ENCODE results near the gene PLCB1.

The PLCB1 gene

GRCh38 chr20:8133310-8133768 lies 1.3 kb downstream of the PLCB1 start:
- no peak for TF ChIP-seq REST (IDR thresholded peaks at IDR 0.05; ENCODE audit: insufficient read depth in 1 of 2, low read depth in 2 of 2, low read length in 2 of 2)

DNA sequence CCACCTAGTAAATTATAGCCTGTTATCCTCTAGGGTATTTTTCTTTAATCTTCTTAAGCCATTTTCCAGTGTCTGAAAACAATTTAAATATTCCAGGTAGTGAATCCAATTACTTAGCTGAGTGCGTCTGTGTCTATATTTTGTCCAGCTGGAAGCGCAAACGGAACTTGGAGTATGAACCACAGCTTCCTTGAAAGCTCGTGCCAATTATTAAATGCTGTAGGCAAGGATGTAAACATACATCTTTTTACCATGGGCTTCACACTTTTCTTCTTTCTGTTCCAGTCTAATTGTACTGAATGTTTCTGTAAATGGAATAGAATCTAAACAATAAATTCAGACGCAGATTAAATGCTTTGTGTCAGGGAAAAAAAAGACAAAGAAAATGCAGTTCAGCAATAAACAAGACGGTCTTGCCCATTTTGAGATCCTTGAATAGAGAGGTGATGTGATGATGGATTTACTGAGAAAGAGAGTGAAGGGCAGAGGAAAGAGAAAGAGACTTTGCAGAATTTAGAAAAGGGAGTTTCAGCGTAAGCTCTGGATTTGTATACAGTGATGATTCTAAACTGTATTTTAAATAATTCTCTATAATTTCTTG lies 1.9 kb downstream of the PLCB1 start:
- TF ChIP-seq POLR2AphosphoS5 (IDR thresholded peaks at IDR 0.05; ENCODE audit: low read depth, low read length) = no peak
- no peak for TF ChIP-seq SIN3A (IDR thresholded peaks at IDR 0.05; ENCODE audit: borderline replicate concordance, insufficient read depth, low read length)
- no peak for TF ChIP-seq REST (IDR thresholded peaks at IDR 0.05; ENCODE audit: insufficient read depth in 1 of 2, low read depth in 2 of 2, low read length in 2 of 2)
- TF ChIP-seq FOXP2 (optimal IDR thresholded peaks at IDR 0.05; ENCODE audit: borderline replicate concordance, extremely low read depth, extremely low read length, insufficient read depth) = no peak
- no peak for TF ChIP-seq TAF1 (IDR thresholded peaks at IDR 0.05; ENCODE audit: borderline replicate concordance, insufficient read depth, low read length)

DNA sequence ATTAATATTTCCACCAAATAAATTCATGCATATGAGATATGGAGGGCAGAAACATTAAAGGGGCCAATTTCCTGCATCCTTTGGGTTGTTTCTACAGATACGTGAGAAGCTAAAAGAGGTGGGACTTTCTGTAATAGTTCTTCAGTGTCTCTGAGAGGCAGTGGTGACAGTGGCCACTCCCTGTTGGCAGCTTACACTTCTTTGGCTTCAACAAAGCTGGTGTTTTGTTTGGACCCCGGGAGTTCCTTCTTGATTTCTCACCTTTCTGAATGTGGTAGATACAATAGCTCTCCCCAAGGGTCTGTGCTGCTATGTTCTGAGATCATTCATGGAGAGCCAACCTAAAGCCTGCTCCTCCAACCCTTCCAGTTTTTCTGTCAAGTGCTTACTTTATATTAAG lies 7.8 kb downstream of the PLCB1 start:
- no peak for TF ChIP-seq POLR2AphosphoS5 (IDR thresholded peaks at IDR 0.05; ENCODE audit: low read depth, low read length)
- TF ChIP-seq TAF1 (IDR thresholded peaks at IDR 0.05; ENCODE audit: borderline replicate concordance, insufficient read depth, low read length) = no peak
- no peak for TF ChIP-seq FOXP2 (optimal IDR thresholded peaks at IDR 0.05; ENCODE audit: borderline replicate concordance, extremely low read depth, extremely low read length, insufficient read depth)
- no peak for TF ChIP-seq REST (IDR thresholded peaks at IDR 0.05; ENCODE audit: insufficient read depth in 1 of 2, low read depth in 2 of 2, low read length in 2 of 2)
- no peak for TF ChIP-seq SIN3A (IDR thresholded peaks at IDR 0.05; ENCODE audit: borderline replicate concordance, insufficient read depth, low read length)

DNA sequence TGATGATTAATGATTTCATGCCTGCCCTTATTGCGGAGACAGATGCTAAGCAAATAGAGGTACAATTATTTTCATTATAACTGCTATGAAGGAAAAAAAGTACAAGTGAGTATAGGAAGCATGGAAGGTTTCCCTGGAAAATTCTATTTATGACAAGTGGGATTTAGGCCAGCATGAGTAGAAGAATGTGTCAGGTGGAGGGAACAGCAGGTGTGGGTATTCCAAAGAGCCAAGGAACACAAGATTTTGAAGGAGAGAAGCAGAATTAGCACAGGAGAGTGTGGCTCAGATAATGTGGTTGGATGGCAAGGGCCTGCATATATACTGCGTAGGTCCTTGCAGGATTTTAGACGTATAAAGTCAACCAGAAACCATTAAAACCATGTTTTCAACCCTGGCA lies 11.4 kb downstream of the PLCB1 start:
- no peak for TF ChIP-seq TAF1 (IDR thresholded peaks at IDR 0.05; ENCODE audit: borderline replicate concordance, insufficient read depth, low read length)

DNA sequence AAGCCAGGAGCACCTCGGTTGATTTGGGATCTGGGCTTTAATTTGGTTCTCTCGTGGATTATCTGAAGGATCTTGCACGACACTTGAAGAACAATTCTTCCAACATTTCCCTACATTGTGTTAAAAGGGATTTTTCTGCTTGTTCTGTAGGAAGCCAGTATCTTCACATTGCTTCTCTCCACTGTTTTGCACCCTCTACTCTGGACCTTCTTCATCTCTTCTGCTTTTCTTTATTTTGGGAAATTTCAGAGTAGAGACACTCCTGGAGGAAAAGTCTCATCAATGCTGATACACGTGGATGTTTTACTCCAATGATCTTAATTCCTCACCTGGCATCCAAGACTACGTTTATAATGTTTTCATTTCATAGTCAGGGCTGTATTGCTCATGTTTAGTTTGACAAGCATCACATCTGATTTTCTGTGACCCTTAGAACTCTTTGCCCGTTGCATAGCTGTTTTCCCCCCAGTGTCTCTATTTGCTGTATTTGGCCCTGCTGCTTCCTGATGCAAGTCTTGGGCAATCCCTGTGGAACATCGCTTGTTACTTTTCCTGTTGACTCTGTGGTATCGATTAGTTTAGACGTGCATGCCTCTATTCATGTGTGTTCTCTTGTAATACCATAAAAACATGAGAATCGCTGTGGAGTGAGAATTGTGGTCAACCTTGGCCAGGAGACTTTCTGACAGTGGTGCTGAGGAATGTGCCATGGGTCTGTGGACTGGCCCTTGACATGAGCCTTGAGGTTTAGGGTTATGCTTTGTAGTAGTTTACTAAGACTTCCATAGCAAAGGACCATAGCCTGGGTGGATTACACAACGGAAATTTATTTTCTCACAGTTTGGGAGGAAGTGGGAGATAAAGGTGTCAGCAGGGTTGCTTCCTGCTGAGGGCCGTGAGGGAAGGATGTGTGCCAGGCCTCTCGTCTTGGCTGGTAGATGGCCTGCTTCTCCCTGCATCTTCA lies 12.5 kb downstream of the PLCB1 start:
- TF ChIP-seq FOXP2 (optimal IDR thresholded peaks at IDR 0.05; ENCODE audit: borderline replicate concordance, extremely low read depth, extremely low read length, insufficient read depth) = no peak
- no peak for TF ChIP-seq TAF1 (IDR thresholded peaks at IDR 0.05; ENCODE audit: borderline replicate concordance, insufficient read depth, low read length)
- TF ChIP-seq REST (IDR thresholded peaks at IDR 0.05; ENCODE audit: insufficient read depth in 1 of 2, low read depth in 2 of 2, low read length in 2 of 2) = no peak
- TF ChIP-seq POLR2AphosphoS5 (IDR thresholded peaks at IDR 0.05; ENCODE audit: low read depth, low read length) = no peak
